Measurements from ENCODE around the gene STOX1. TPM values are rescaled to one million over a fixed set of nuclear protein-coding genes. Genes with fewer than 3 reads are reported as not detected.

Gene STOX1
- total and polyA plus RNA-seq, 2 of the 8 experiments (the other 6 are each of a cell fraction or from before 2014, with no cell fraction given) = 0.92 to 2.6 TPM

DNA sequence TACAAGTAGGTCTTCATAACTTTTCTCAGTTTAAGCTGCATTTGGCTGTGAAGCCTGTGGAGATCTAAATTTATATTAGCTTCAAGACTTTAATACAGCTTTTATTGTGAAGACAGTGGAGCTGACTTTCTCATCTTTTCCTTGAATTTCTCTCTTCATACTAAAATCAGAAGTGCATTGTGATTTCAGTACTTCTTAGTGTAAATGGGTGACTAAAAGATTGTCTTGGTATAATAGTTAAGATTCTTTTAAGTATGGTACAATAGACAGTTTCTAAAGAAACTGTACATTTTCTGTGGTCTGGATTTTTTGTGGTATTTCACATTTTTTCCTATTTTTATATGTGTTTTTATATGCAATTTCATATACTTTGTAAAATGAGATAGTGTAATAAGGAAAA, 107.7 kb downstream of the STOX1 start (continued):
- TF ChIP-seq, protein P1, sequence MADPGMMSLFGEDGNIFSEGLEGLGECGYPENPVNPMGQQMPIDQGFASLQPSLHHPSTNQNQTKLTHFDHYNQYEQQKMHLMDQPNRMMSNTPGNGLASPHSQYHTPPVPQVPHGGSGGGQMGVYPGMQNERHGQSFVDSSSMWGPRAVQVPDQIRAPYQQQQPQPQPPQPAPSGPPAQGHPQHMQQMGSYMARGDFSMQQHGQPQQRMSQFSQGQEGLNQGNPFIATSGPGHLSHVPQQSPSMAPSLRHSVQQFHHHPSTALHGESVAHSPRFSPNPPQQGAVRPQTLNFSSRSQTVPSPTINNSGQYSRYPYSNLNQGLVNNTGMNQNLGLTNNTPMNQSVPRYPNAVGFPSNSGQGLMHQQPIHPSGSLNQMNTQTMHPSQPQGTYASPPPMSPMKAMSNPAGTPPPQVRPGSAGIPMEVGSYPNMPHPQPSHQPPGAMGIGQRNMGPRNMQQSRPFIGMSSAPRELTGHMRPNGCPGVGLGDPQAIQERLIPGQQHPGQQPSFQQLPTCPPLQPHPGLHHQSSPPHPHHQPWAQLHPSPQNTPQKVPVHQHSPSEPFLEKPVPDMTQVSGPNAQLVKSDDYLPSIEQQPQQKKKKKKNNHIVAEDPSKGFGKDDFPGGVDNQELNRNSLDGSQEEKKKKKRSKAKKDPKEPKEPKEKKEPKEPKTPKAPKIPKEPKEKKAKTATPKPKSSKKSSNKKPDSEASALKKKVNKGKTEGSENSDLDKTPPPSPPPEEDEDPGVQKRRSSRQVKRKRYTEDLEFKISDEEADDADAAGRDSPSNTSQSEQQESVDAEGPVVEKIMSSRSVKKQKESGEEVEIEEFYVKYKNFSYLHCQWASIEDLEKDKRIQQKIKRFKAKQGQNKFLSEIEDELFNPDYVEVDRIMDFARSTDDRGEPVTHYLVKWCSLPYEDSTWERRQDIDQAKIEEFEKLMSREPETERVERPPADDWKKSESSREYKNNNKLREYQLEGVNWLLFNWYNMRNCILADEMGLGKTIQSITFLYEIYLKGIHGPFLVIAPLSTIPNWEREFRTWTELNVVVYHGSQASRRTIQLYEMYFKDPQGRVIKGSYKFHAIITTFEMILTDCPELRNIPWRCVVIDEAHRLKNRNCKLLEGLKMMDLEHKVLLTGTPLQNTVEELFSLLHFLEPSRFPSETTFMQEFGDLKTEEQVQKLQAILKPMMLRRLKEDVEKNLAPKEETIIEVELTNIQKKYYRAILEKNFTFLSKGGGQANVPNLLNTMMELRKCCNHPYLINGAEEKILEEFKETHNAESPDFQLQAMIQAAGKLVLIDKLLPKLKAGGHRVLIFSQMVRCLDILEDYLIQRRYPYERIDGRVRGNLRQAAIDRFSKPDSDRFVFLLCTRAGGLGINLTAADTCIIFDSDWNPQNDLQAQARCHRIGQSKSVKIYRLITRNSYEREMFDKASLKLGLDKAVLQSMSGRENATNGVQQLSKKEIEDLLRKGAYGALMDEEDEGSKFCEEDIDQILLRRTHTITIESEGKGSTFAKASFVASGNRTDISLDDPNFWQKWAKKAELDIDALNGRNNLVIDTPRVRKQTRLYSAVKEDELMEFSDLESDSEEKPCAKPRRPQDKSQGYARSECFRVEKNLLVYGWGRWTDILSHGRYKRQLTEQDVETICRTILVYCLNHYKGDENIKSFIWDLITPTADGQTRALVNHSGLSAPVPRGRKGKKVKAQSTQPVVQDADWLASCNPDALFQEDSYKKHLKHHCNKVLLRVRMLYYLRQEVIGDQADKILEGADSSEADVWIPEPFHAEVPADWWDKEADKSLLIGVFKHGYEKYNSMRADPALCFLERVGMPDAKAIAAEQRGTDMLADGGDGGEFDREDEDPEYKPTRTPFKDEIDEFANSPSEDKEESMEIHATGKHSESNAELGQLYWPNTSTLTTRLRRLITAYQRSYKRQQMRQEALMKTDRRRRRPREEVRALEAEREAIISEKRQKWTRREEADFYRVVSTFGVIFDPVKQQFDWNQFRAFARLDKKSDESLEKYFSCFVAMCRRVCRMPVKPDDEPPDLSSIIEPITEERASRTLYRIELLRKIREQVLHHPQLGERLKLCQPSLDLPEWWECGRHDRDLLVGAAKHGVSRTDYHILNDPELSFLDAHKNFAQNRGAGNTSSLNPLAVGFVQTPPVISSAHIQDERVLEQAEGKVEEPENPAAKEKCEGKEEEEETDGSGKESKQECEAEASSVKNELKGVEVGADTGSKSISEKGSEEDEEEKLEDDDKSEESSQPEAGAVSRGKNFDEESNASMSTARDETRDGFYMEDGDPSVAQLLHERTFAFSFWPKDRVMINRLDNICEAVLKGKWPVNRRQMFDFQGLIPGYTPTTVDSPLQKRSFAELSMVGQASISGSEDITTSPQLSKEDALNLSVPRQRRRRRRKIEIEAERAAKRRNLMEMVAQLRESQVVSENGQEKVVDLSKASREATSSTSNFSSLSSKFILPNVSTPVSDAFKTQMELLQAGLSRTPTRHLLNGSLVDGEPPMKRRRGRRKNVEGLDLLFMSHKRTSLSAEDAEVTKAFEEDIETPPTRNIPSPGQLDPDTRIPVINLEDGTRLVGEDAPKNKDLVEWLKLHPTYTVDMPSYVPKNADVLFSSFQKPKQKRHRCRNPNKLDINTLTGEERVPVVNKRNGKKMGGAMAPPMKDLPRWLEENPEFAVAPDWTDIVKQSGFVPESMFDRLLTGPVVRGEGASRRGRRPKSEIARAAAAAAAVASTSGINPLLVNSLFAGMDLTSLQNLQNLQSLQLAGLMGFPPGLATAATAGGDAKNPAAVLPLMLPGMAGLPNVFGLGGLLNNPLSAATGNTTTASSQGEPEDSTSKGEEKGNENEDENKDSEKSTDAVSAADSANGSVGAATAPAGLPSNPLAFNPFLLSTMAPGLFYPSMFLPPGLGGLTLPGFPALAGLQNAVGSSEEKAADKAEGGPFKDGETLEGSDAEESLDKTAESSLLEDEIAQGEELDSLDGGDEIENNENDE (IDR thresholded peaks at IDR 0.05; ENCODE audit: insufficient replicate concordance, low read length) = no peak

Measured in H1 (cell line).